Measurements from ENCODE around the gene ARHGEF25.
"Not testable (repeated sequence)": the region's sequence is repeated elsewhere in the genome, so short reads cannot be mapped to it uniquely, and the experiment has no call there.

ARHGEF25 gene

GRCh38 chr12:57569858-57570257 is 41.4 kb upstream of the ARHGEF25 start:
- H2AFZ ChIP-seq (ENCODE audit: low read depth): no peak overlapping the region
- H3K9ac ChIP-seq: no peak overlapping the region
- H3K4me1 ChIP-seq (ENCODE audit: low read depth, poor library complexity, severe bottlenecking): no peaks in the 10 kb centered on the region
- H3K36me3 ChIP-seq (ENCODE audit: insufficient read depth): no peaks in the 10 kb centered on the region
- H3K27ac ChIP-seq: no peak overlapping the region
- no peaks in the 10 kb centered on the region for H4K20me1 ChIP-seq (ENCODE audit: insufficient read depth)
- TF ChIP-seq, protein P1, sequence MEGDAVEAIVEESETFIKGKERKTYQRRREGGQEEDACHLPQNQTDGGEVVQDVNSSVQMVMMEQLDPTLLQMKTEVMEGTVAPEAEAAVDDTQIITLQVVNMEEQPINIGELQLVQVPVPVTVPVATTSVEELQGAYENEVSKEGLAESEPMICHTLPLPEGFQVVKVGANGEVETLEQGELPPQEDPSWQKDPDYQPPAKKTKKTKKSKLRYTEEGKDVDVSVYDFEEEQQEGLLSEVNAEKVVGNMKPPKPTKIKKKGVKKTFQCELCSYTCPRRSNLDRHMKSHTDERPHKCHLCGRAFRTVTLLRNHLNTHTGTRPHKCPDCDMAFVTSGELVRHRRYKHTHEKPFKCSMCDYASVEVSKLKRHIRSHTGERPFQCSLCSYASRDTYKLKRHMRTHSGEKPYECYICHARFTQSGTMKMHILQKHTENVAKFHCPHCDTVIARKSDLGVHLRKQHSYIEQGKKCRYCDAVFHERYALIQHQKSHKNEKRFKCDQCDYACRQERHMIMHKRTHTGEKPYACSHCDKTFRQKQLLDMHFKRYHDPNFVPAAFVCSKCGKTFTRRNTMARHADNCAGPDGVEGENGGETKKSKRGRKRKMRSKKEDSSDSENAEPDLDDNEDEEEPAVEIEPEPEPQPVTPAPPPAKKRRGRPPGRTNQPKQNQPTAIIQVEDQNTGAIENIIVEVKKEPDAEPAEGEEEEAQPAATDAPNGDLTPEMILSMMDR (conservative IDR thresholded peaks at IDR 0.05; ENCODE audit: low read depth, low read length): no peak
- no peak overlapping the region for H3K4me3 ChIP-seq (IDR thresholded peaks at IDR 0.05; ENCODE audit: insufficient read depth, low read depth, low read length)
- no peaks in the 10 kb centered on the region for H3K27me3 ChIP-seq (ENCODE audit: insufficient read depth, low read depth)
- H3K79me2 ChIP-seq (ENCODE audit: insufficient read depth, low read depth): no peaks in the 10 kb centered on the region
- no peak overlapping the region for H3K4me2 ChIP-seq

- H3K79me2 ChIP-seq (ENCODE audit: insufficient read depth, low read depth); H3K27me3 ChIP-seq (ENCODE audit: insufficient read depth, low read depth); H3K9ac ChIP-seq; H3K4me3 ChIP-seq (IDR thresholded peaks at IDR 0.05; ENCODE audit: insufficient read depth, low read depth, low read length); H2AFZ ChIP-seq (ENCODE audit: low read depth); H3K36me3 ChIP-seq (ENCODE audit: insufficient read depth); H3K4me1 ChIP-seq (ENCODE audit: low read depth, poor library complexity, severe bottlenecking); H3K4me2 ChIP-seq; H3K27ac ChIP-seq; H4K20me1 ChIP-seq (ENCODE audit: insufficient read depth): not testable (repeated sequence)
These were observed 40.8 kb upstream of the ARHGEF25 start for GRCh38 chr12:57570438-57570837.

- TF ChIP-seq, protein P1 (conservative IDR thresholded peaks at IDR 0.05; ENCODE audit: low read depth, low read length): no peak
- Histone ChIP-seq H3K4me3 (IDR thresholded peaks at IDR 0.05; ENCODE audit: insufficient read depth, low read depth, low read length) (no peak overlapping the region), H3K27me3 (ENCODE audit: insufficient read depth, low read depth) (no peaks in the 10 kb centered on the region), H3K9ac (no peak overlapping the region), H3K27ac (no peak overlapping the region), H4K20me1 (ENCODE audit: insufficient read depth) (no peaks in the 10 kb centered on the region), H2AFZ (ENCODE audit: low read depth) (no peak overlapping the region), H3K79me2 (ENCODE audit: insufficient read depth, low read depth) (no peaks in the 10 kb centered on the region), H3K4me1 (ENCODE audit: low read depth, poor library complexity, severe bottlenecking) (no peaks in the 10 kb centered on the region), H3K4me2 (no peak overlapping the region), H3K36me3 (ENCODE audit: insufficient read depth) (no peaks in the 10 kb centered on the region)
These were observed 39.1 kb upstream of the ARHGEF25 start for GRCh38 chr12:57571926-57572762.

- no peak overlapping the region for H3K9ac ChIP-seq
- no peak overlapping the region for H3K27ac ChIP-seq
- no peak overlapping the region for H3K4me3 ChIP-seq (IDR thresholded peaks at IDR 0.05; ENCODE audit: insufficient read depth, low read depth, low read length)
- H3K27me3 ChIP-seq (ENCODE audit: insufficient read depth, low read depth): no peaks in the 10 kb centered on the region
- H3K4me2 ChIP-seq: no peak overlapping the region
- no peaks in the 10 kb centered on the region for H3K4me1 ChIP-seq (ENCODE audit: low read depth, poor library complexity, severe bottlenecking)
- no peaks in the 10 kb centered on the region for H3K36me3 ChIP-seq (ENCODE audit: insufficient read depth)
- no peaks in the 10 kb centered on the region for H3K79me2 ChIP-seq (ENCODE audit: insufficient read depth, low read depth)
- no peak overlapping the region for H2AFZ ChIP-seq (ENCODE audit: low read depth)
- TF ChIP-seq, protein P1 (conservative IDR thresholded peaks at IDR 0.05; ENCODE audit: low read depth, low read length): no peak
- no peaks in the 10 kb centered on the region for H4K20me1 ChIP-seq (ENCODE audit: insufficient read depth)
These were observed 36.4 kb upstream of the ARHGEF25 start for GRCh38 chr12:57574795-57575194.
